Placental pericyte (primary cell): Measurements from ENCODE around the gene MED31. TPM values are rescaled to one million over a fixed set of nuclear protein-coding genes. Genes with fewer than 3 reads are reported as not detected.

Source experiments
- small RNA-seq: library from RNA; depleted of rRNA; stranded (forward); fragments of <200 nt; gene quantifications from one replicate; pipeline ENCODE3, GENCODE V24; 2012; ENCODE audit warnings: low replicate concordance
- total RNA-seq: library from RNA; depleted of rRNA; stranded (reverse); fragments of >200 nt; gene quantifications from 2 replicates; pipeline ENCODE4 v1.2.3, GENCODE V29; 2012

The MED31 gene
- total RNA-seq = 7.2 and 8.4 TPM in 2 replicates

DNA sequence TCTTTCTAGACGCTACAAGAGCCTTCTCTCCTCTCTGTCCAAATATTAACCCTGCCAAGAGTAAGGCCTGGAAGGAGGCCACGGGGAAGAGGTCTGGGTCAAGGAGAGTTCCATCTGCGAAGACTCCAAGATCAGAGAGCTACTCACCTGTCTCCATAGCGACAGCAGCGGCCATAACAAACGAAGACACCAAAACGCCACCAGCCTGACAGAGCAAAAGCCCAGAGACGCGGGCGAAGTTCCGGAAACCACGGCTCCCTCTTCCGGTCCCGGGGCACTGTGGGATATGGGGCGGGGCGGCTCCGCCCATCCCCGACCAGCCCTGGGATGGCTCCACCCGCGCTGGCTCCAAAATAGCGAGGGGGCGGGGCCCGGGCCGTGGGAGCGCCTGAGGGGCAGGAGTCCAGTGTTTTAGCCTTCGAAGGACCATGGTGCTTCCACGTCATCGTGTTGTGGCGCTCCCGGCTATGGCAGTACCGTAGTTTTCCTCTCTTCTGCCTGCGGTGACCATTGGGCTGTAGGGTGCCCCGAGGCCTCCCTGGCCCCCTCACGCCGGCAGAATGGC is at the start of gene MED31, which contains the start of gene C17orf100:
MED31 (minus strand) TSS at position 252 of the 565 bp plus-strand sequence; CDS start at position 175, 77 bp downstream.
C17orf100 (plus strand) TSS at position 409 of the 565 bp plus-strand sequence; CDS start at position 561, 152 bp downstream.

DNA sequence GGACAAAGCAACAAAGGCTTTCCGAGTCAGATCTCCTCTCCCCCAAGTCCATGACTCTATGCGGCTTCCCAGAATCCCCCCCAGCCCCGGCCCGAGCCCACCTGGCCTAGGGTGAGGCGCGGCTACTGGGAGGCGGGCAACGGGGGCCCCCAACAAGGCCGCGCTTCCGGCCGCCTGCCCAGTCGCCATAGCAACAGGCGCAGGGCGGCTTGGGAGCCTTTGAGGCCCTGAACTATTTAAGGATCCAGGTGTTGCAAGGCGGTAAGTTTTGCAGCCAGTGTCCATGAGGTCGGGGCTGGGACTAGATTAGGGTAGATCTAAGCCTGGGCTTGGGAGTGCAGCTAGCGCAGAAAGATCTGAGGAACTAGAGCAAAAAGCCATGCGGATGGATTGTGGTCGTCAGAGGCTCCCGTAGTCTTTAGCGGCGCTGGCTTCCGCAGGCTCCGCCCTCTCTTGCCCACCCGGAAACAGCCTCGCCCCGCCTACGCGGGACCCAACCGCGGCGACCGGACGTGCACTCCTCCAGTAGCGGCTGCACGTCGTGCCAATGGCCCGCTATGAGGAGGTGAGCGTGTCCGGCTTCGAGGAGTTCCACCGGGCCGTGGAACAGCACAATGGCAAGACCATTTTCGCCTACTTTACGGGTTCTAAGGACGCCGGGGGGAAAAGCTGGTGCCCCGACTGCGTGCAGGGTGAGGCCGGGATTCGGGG is 10.7 kb downstream of the MED31 start, which contains the start of the genes KIAA0753 and TXNDC17:
KIAA0753 (minus strand) TSS at position 176 of the 711 bp plus-strand sequence. CDS start 5,608 bp downstream, outside the sequence.
TXNDC17 (plus strand) TSS at position 525 of the 711 bp plus-strand sequence; CDS start at position 548, 23 bp downstream.

Small RNA genes within 50 kb of the gene (small RNA-seq; reads per million reads assigned to genes)
- gene MIR4520-1 (not detected), gene RNA5SP435 (0.59 reads per million, percentile 24 among the genes with 10 or more reads in this experiment)

Other genes with a start within 250 kb of the MED31 start
- gene AIPL1, start 216.5 kb downstream of the MED31 start, total RNA-seq = not detected in 2 replicates
- 0.22 and 24.6 TPM in 2 replicates for gene PIMREG, start 207.2 kb downstream of the MED31 start, total RNA-seq
- 0.43 and 0.44 TPM in 2 replicates for gene PITPNM3, start 95.0 kb downstream of the MED31 start, total RNA-seq
- 17.1 and 17.3 TPM in 2 replicates for gene KIAA0753, start 10.9 kb downstream of the MED31 start, total RNA-seq
- 47.3 and 68.9 TPM in 2 replicates for gene TXNDC17, start 10.5 kb downstream of the MED31 start, total RNA-seq
- 1.1 TPM in 1 of 2 replicates, not detected in the other for gene C17orf100, start 157 bp upstream of the MED31 start, total RNA-seq
- under 0.01 TPM in 1 of 2 replicates, not detected in the other for gene SLC13A5, start 61.8 kb upstream of the MED31 start, total RNA-seq
- 41.4 and 108 TPM in 2 replicates for gene XAF1, start 104.4 kb upstream of the MED31 start, total RNA-seq
- 0.22 TPM in 1 of 2 replicates, not detected in the other for gene FBXO39, start 124.6 kb upstream of the MED31 start, total RNA-seq
- not detected in 2 replicates for gene TEKT1, start 180.1 kb upstream of the MED31 start, total RNA-seq